GF-D8 (cell line): ENCODE data around the gene COPB2.
"Not testable (repeated sequence)": the region's sequence is repeated elsewhere in the genome, so short reads cannot be mapped to it uniquely, and the experiment has no call there.

Source experiments
- DNase-seq: peaks from one replicate; lab custom pipeline; 2025; lab: John Stamatoyannopoulos, UW

The COPB2 gene

DNA sequence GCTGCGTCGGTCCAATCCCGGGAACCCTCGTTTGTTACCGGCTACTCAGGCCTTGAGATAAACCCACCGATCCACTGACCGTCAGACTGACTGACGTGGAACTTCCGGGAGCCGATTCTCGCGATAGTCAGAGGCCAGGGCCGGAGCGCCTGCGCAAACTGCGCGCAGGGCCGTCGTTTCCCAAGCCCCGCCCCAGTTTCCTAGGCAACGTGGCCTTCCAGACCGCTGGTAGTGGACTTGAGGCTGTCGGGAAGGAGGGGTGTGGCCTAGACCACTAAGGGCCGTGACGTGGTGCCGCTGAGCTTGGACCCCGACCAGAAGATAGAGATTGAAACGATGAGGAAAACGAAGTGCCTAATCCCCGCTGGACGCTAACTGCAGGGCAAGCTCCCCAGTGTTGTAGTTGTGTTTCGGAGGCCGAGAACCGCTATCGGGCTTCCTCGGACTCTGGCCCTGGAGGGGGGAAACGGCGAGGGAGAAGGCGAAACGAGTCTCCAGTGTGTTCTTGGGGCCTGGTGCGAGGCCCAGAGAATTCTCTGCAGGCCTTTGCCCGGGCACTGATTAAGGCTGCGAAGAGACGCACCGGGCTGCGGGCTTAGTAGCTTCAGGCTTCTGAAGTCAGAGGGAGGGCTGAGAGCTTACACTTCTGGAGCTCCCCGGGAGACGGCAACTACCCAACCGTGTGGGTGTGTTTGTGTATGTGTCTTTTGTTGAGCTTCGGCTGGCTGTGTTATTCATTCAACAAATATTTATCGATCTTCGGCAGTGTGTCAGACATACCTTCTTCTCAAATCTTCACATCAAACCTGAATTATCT is at the start of gene COPB2:
COPB2 (minus strand) TSS at position 96 of the 817 bp plus-strand sequence. CDS start 97 bp downstream, outside the sequence.
- DNase-seq, result peak; percentile 96

DNA sequence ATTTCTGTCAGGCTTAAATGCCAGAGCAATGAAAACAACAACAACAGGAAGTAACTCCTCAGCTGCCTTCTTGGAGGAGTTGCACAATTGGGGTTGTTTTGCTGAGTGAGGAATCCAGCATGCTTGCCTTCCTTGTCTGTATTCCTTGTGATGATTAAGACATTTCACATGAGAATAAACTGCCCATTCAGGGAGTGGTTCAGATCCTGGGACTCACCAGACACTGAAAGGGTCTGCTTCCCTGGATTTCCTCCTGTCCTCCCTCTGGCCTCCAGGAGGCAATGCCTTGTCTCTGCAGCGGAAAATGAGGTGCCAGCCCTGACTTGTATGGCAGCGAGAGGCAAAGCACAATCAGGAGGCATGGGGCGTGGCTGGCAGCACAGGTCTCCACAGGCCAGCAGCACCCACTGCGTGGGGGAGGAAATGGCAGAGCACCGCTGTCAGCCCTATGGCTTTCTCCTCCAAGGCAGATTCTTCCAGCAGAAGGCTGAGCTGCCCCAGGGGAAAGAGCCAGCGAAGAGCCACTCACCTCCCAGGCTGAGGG is 45.4 kb upstream of the COPB2 start:
- DNase-seq, result no peak

DNA sequence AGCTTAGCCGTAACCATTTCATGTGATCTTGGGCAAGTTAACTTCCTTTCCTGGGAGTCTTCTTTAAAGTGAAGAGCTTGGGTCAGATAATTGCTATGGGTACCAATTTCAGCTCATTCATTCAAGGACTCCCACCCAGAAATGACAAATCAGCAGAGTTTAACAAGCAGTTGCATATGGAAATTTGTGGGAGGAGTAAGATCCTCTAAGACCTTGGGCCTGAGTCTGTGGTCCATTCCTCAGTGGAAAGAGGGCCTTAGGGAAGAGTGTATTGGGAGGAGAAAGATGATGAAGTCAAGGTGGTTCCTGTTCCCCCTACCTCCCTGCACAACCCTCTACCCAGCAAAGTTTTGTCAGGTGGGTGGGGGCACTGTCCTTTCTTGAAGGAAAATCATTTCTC is 44.8 kb upstream of the COPB2 start:
- DNase-seq, result no peak

DNA sequence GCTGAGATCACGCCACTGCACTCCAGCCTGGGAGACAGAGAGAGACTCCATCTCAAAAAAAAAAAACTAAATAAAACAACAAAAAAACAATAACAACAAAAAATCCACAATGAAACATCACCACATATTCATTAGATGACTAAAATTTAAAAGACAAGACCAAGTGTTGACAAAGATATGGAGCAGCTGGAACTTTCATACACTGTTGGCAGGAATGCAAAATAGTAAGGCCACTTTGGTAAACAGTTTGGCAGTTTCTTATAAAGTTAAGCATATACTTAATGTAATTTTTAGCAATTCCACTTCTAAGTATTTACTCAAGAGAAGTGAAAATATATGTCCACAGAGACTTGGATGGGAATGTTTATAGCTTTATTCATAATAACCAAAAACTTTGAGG is 43.6 kb upstream of the COPB2 start:
- no peak for DNase-seq

DNA sequence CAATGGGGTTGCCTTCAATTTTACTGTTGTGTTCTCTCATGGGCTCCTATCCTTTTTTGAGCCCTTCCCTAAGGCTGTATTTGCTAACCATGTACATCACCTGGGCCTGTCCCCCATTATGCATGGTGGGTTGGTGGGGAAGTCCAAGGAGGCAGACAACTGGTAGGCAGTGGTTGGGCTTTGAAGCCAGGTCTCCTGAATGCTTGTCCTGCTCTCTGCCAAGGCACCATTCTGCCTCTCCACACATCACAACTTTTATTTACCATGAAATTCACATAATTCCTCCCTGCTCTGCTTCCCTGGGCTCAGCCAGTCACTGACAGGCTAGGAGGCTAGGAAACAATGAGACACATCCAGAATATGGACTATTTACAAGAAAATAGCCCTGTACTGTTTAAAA is 41.0 kb upstream of the COPB2 start:
- DNase-seq, result no peak

DNA sequence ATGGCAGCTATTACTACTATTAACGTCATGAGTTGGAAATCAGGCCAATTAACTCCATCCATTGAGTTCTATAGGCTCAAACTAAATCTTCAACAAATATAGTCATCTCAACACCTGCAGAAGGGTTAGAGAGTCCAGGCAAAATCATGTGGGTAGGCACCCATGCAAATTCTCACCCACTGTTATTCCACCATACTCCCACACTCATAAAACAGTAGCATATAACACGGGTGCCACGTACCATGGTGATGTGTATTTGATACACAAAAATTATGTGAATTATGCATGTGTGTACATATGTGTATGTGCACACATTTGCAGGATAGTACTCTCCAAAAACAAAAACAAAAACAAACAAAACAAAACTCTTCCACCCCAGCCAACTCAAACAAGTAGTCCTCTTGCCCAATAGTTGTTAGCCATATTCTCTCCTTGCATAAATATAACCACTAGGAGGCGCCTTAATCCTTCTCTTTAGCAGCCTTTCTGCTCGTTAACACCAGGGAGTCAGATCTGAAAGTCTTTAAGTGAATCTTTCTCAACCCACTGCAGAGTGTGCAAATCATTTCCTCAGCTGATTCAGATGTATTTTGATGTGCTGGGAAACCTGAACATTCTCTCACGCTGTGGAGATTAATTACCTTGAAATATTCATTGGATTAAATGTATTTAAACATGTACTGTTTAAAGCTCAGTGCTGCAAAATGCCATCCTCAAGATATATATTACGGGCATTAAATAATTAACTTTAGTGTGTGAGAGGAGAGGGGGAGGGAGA is 38.0 kb upstream of the COPB2 start:
- peak; percentile 57 for DNase-seq

DNA sequence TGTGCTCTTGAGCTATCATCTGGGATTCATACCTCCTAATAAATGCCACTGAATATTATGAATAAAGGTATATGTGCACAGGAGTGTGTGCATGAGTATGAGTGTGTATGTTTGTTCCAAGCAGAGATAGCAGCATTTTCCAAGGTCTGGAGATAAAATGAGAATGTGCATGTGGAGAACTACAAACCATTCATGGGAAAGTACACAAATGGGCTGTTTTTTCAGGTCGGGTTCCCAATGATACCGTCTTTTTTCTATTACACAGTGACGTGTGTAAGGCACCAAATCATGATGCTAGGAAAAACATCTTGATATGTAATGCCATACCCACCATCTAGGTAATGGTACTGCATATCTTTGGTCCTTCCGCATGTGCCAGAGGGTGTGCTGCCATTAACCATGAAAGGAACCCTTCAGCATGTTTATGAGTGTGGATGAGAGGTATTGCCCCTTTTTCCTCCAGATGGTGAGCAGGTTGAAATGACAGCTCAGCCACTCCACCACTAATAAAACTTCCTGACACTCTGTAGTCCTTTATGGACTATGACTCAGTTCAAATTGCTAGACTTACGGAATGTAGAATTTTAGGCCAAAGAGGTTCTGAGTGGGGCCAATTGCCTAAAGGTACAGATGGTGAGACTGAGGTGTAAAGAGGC is 36.4 kb upstream of the COPB2 start:
- no peak for DNase-seq

DNA sequence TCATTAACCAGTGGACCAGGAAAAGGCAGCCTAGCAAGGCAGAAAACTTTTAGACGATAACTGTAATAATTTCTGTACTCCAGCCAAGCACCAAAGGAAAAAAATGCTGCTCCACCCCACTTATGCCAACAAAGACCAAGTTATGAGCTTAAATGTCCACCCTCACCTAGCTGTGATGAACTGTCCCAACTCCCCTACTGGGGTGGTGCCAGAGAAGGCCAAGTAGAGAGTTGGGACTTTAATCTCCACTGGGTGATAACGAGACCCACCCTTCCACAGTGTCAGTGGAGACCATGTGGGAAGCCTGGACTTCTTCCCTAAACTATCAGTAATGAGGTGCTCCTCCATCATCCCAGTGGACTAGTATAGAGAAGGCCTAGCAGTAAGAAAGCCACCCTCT is 33.8 kb upstream of the COPB2 start:
- DNase-seq, result no peak

DNA sequence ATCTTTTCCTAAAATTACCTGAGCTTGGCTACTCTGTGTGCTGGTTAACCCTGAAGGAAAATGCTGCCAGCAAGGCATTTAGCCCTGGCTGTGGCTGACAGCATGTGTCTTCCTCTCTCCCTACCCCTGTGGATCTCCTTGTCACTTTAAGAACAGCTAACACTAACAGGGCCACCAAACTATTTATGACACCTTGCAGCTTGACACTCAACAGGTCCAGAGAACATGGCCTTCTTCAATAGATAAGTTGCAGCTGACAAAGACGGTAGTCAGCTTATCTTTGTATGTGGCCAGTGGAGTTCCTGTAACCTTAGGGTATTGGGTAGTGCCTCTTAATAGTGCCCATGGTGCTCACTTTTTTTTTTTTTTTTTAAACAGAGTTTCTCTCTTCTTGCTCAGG is 32.0 kb upstream of the COPB2 start:
- DNase-seq, result no peak

DNA sequence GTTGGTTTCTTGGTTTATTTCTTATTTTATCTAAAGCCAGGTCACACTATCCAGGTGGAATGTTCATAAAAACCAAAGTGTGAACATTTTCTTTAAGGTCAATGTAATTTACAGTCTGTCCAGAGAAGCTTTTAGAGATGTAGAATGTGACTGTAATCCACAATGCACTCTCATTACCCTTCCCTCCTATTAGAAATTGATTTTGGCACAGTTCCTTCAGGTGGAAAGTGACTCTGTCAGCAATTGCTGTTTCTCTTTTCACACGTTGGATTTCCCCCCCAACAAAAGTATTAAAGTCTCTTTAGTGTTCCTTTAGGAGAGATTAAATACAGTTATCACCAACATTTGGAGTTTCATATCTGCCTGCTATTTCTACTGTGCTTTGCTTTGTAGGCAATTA is 31.6 kb upstream of the COPB2 start:
- DNase-seq, result no peak

DNA sequence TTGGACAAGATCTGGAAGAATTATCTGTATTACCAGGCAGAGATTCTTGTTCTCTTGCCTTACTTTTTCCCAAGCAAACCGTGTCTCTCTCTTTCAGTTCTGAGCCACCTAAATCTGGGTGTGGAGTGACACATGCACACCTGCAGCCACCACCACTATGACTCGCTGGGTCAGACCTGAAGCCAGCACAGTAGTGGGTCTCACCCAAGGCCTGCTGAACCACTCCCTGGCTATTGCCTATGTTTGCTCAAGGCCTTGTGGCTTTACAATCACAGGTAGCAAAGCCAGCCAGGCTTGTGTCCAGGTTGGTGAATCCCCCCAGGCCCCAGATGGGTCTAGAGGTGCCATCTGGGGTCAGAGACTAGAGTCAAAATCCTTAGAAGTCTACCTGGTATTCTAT is 28.7 kb upstream of the COPB2 start:
- no peak for DNase-seq

DNA sequence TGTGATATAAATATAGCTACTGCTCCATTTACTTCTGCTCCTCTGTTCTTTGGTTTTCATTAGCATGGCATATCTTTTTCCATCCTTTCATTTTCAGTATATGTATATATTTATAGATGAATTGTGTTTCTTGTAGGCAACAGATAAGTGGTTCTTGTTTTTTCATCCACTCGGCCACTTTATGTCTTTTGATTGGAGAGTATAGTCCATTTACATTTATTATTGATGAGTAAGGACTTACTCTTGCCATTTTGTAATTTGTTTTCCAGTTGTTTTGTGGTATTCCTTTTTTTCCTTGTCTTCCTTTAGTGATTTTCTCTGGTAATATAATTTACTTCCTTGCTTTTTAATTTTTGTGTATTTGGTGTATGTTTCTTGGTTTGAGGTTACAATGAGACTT is 26.8 kb upstream of the COPB2 start:
- DNase-seq, result no peak

DNA sequence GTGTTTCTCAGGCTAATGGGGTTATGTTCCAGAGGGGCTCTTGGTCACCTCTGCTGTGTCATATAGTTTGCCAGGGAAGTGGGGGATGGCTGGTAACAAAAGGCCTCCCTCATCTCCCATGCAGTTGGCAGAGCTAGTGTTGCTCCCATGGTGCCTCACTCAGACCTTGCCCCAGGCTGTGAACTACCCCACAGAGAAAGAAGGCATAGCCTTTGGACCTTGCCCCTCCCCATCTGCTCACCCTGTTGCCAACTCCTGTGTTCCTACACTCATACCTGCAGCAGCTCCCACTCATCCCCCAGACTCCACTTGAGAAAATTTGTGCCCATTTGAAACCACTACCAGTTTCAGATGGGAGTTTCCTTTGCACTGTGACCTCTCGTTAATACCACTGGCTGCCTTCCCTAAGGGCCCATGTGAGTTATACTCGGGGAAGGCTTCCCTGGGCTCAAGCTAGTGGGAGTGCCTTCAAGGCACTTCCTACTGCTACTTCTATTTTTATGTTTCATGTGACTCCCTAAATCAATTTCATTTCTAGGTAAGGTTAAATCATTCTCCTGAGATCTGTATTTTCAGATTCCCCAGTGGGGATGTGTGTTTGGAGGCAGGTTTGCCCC is 25.3 kb upstream of the COPB2 start:
- no peak for DNase-seq

DNA sequence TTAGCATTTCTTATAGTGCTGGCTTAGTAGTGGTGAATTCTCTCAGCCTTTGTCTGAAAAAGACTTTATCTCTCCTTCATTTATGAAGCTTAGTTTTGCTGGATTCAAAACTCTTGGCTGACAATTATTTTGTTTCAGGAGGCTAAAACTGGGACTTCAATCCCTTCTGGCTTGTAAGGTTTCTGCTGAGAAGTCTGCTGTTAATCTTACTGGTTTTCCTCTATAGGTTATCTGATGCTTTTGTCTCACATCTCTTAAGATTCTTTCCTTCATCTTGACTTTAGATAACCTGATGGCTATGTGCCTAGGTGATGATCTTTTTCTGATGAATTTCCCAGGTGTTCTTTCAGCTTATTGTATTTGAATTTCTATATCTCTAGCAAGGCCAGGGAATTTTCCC is 23.4 kb upstream of the COPB2 start:
- not testable (repeated sequence) for DNase-seq

DNA sequence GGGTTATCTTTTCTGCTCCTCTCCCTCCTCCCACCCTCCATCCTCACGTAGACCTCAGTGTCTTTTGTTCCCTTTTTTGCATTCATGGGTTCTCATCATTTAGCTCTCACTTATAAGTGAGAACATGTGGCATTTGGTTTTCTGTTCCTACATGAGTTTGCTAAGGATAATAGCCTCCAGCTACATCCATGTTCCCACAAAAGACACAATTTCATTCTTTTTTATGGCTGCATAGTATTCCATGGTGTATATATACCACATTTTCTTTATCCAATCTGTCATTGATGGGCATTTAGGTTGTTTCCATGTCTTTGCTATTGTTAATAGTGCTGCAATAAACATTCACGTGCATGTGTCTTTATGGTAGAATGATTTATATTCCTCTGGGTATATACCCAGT is 11.7 kb upstream of the COPB2 start:
- not testable (repeated sequence) for DNase-seq

DNA sequence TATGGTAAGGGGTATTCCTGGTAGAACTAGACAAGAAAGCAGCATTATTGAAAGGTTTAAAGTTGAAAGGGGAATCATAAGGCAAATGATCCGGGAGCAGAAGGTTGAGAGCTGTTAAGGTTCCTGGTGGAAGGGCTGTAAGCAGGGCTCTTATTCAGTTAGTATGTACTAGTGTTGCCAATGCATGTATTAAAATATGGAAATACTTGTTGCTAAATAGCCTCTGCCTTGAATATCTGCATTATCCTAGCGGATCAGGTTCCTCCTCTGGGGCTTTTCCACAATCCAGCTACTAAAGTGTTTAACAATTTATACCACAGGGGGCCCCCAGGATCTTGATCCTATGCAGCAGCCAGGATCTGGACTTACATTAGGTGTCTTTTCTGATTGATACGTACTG is 7.3 kb upstream of the COPB2 start:
- no peak for DNase-seq

DNA sequence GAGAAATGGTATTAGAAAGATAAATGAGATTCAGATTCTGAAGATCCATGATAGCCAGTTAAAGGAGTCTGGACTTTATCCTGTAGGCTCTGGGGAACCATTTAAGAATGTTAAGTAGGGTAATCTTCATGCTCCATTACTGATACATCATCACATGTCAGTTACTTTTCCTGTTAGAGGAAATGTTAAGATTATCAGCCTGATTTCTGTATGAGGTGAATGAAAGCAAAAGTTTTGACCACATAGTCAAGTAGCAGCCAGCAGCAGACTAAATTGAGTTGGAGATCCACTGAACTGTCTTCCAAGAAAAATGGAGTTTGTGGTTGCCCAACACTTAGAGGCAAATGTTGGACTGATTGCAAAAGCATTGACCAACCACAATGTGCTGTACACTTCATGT is 4.7 kb upstream of the COPB2 start:
- DNase-seq, result no peak

DNA sequence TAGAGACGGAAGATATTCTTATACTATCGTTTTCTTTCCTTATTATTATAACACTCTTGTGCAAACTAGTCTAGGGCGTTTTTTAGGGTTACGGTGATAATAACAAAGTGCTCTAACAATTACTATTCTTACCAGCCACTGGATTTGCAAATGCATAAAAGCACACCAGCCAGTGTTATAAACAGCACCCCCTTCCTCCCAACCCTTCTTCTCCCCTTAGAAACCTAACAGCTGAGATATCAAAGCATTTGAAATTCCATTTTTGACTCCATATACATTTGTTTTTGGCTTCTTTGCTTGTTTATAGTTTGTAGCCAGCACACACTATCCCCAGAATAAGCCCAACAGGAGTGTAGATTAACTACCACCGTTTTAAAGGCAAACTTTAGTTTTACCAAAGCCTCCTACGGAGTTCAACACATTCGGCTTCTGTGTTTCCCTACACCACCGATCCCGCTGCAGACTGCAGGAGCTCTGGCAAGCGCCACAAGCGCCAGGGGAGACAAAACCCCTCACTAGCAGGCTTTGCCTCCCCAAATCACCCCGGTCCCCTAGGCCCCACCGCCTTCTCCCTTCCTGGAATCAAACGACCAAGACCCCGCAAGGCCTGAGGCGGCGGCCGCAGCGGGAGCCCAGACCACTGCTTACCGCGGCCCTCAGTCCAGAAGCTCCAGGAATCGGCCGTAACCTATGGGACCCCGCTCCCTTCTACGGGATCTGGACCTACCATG is 461 bp downstream of the COPB2 start:
- no peak for DNase-seq

DNA sequence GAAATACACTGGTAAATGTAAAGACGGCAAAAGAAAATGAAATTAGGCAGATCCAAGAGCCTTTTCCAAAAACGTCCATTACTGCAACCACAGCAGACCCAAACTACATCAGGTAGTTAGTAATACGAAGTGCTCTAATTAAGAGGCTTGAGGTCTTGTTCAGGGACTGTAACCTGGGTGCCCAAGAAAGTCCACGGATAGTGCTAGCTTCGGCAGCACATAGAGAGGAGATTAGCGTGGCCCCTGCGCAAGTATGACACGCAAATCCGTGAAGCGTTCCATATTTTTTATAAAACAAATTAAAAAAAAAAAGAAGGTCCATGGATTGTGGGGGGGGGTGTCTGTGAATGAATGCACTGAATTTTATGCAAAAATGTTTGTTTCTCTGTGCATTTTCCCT is 1.4 kb downstream of the COPB2 start:
- DNase-seq, result no peak

DNA sequence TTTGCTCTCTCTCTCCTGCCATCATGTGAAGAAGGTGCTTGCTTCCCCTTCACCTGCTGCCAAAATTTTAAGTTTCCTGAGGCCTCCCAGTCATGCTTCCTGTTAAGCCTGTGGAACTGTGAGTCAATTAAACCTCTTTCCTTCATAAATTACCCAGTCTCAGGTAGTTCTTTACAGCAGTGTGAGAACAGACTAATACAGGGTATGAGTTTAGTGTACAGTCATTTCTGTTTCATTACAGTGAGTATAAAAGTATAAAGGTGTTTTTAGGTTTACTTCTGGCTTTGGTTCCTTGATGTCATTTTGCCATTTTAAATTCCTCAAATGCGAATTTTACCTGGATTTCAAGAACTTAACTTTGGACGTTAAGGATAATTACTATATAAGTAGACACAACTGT is 7.2 kb downstream of the COPB2 start:
- DNase-seq, result not testable (repeated sequence)

DNA sequence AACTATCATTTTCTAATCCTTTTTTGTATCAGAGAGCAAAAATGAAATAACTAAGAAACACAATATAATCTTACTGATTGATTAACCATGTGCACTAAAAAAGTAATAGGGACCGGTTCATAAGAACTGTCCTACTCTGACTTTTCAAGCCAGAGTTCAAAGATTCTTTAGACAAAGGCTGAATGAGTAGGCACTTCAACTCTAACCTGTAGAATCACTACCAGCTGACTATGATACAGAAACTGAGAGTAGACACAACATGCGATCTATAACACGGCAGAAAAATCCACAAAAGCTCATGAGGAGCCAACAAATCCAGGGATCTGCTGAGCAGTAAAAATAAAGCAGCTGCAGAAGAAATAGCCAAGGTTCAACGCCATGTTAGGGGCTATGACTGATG is 8.9 kb downstream of the COPB2 start:
- no peak for DNase-seq
